GM19035 (cell line): Measurements from ENCODE around the gene HFE.
A peak's percentile ranks its signal among the peaks of the same experiment; 100 is the strongest.
"Not testable (repeated sequence)": the region's sequence is repeated elsewhere in the genome, so short reads cannot be mapped to it uniquely, and the experiment has no call there.

Experiments used
- ATAC-seq: cut with Tn5 transposase; IDR thresholded peaks from one replicate; pipeline ENCODE4 v1.9.1; 2021; ENCODE audit not compliant: unreplicated experiment

HFE gene

DNA sequence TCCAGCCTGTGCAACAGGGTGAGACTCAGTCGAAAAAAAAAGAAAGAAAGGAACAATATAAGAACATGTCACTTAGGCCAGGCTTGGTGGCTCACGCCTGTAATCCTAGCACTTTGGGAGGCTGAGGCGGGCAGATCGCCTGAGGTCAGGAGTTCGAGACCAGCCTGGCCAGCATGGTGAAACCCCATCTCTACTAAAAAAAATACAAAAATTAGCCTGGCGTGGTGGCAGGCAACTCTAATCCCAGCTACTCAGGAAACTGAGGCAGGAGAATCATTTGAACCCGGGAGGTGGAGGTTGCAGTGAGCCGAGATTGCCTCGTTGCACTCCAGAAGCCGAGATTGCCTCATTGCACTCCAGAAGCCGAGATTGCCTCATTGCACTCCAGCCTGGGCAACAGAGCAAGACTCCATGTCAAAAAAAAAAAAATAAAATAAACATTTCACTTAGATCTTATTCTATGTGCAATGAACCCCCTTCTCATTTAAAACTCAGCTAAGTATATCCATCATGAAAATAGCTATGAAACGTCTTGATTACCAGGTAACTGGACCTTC lies 28.7 kb upstream of the HFE start:
- ATAC-seq, result not testable (repeated sequence)

DNA sequence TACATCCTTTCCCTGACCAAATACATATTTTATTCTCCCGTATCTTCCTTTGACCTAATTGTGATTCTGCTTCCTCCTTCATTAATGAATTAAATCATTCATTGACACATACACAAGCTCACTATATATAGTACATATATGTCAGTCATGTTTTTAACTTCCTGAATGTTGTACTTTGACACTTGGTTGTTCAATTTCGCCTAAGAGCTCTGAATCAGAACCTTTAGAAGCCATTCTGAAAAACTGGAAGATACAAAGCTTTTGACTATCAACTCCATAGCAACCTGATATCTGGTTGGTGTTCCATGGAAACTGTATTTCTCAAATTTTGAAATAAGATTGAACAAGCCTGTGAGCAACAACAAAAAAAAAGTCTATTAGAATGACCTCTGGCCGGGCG lies 27.3 kb upstream of the HFE start:
- ATAC-seq, result no peak

DNA sequence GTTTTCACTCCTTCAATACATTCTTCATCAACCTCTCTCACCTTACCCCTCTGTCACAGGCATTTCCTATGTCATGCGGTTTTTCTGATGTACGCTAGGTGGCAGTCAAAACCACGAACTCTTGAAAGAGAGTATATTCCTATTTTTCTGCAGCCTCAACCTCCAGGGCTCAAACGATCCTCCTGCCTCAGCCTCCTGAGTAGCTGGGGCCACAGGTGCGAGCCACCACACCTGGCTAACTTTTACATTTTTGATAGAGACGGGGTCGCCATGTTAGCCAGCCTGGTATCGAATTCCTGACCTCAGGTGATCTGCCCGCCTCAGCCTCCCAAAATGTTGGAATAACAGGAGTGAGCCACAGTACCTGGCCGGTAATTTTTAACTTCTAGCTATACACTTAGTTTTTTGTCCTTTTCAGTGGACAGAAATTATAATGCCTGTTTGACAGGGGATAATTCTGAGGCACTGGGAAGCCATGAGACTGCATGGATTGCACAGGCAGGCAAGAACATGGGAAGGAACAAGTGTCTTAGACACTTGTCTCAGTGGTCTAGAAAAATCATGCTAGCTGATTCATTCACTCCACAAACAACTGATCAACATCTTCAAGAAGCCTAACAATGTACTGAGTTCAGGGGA lies 22.5 kb upstream of the HFE start:
- ATAC-seq, result peak; percentile 41

DNA sequence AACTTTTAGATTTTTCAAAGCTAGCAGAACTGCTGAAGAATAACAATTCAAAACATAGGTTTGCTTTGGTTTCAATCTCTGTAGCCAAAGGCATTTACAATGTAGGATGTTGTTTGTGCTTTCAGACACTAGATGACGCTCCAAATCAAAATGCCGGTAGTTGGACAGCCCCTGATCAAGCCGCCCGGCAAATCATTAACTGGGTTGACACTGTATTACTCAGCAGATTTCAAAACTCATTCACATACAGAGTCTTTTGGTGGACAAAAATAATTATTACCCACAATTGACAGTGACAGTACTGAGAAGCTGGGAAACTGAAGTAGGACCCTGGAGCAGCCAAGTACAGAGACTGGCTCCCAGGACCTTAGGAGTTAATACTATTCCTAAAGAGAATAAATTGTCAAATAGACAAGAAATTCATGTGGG lies 21.3 kb upstream of the HFE start:
- ATAC-seq, result peak; percentile 92

DNA sequence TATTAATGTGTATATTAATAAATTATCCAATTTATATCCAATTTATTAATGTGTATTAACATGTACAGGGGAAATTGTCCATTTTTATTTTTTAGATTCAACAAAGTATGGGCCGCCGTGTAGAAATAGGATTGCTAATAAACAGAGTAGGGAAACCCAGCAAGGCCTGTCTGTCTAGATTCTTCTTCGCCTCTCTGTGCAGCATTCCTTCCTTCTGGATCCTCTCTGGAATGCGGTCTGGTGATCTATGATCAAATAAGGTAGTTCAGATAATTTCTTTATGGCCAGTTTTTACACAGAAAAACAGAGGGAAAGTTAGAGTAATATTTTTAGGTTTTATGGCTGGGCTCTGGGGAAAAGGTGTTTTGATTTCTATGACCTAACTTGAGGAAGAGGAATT lies 19.9 kb upstream of the HFE start:
- no peak for ATAC-seq

DNA sequence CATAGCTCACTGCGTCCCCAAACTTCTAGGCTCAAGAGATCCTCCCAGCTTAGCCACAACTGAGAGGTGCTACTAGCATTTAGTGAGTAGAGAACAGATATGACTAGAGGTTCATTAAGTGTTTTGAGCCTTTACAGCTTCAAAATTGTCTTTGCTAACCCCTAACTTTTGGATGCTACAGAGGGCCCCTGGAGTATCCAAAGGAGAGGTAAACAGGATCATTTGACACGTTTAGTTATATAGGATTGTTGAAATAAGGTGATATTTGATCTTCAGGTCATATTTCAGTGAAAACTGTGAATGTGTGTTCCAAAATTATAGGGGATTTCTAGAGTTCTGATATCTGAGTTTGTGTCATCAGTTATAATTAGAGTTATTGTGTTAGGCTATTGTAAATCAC lies 19.2 kb upstream of the HFE start:
- no peak for ATAC-seq

DNA sequence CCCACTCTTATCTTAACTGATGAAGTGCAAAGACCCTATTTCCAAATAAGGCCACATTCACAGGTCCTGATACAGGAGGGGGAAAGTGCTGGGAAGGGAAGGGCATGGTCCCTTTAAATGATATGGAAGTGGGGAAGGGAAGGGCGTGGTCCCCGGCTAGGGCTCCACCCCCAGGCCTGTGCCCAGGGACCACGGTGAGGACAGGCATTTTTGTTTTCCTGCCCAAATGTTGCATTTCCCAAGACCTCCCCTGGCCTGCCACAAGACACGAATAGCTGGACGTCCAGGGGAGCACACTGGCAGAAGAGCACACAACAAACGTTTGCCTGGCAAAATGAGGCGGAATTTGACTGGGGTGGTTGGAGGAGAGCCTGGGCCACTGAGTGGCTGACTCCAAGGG lies 16.1 kb upstream of the HFE start:
- ATAC-seq, result no peak

DNA sequence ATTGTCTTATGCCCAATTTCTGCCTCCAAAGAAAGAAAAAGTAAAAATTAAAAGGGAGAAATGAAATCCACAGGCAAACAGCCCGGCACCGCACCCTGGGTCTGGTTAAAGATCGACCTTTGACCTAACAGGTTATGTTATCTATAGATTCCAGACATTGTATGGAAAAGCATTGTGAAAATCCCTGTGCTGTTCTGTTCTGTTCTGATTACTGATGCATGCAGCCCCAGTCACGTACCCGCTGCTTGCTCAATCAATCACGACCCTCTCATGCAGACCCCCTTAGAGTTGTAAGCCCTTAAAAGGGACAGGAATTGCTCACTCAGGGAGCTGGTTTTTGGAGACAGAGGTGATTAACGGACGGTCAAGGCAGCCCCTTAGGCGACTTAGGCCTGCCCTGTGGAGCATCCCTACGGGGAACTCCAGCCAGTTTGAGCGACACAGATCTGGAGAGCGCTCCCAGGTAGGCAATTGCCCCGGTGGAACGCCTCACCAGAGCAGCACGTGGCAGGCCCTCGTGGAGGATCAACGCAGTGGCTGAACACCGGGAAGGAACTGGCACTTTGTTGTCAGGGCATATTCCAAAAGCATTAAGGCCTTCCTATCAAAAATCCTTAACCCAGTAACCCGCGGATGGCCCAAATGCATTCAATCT lies 12.0 kb upstream of the HFE start:
- no peak for ATAC-seq

DNA sequence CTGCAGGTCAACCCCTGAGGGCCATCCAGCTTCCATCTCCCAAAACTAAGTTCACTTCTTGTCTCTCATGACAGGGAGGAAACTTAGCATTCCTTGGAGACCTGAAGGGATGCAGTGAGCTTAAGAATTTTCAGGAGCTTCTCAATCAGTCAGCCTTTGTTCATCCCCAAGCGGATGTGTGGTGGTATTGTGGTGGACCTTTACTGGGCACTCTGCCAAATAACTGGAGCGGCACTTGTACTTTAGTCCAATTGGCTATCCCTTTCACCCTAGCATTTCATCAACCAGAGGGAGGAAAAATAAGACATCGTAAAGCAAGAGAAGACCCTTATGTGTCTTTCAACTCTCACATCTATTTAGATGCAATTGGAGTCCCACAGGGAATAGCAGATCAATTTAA lies 9.2 kb upstream of the HFE start:
- not testable (repeated sequence) for ATAC-seq

DNA sequence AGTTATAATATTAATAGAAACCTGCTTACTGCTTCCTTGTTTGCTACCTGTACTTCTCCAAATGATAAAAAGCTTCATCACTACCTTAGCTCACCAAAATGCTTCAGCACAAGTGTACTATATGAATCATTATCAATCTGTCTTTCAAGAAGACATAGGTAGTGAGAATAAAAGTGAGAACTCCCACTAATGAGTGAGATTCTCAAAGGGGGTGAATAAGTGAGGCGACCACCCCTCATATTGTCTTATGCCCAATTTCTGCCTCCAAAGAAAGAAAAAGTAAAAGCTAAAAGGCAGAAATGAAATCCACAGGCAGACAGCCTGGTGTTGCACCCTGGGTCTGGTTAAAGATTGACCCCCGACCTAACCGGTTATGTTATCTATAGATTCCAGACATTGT lies 6.1 kb upstream of the HFE start:
- not testable (repeated sequence) for ATAC-seq

DNA sequence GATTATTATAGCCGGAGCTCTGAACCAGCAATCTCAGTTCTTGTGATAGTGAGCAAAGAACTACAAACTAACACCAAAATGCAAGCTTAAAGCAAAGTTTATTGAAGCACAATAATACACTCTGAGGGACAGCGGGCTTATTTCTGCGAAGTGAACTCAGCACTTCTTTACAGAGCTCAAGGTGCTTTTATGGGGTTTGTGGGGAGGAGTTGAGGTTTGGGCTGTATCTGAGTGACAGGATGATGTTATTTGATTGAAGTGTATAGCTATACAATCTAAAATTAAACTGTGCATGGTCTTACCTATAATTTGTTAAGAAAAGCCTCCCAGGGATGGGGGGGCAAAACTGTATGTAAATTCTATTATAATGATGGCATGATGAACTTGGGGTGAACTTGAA lies 1.0 kb upstream of the HFE start:
- no peak for ATAC-seq

DNA sequence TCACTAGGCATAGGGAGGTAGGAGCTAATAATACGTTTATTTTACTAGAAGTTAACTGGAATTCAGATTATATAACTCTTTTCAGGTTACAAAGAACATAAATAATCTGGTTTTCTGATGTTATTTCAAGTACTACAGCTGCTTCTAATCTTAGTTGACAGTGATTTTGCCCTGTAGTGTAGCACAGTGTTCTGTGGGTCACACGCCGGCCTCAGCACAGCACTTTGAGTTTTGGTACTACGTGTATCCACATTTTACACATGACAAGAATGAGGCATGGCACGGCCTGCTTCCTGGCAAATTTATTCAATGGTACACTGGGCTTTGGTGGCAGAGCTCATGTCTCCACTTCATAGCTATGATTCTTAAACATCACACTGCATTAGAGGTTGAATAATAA lies 1.1 kb downstream of the HFE start:
- no peak for ATAC-seq

DNA sequence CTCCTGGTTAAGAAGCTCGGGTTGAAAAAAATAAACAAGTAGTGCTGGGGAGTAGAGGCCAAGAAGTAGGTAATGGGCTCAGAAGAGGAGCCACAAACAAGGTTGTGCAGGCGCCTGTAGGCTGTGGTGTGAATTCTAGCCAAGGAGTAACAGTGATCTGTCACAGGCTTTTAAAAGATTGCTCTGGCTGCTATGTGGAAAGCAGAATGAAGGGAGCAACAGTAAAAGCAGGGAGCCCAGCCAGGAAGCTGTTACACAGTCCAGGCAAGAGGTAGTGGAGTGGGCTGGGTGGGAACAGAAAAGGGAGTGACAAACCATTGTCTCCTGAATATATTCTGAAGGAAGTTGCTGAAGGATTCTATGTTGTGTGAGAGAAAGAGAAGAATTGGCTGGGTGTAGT lies 2.0 kb downstream of the HFE start:
- no peak for ATAC-seq

DNA sequence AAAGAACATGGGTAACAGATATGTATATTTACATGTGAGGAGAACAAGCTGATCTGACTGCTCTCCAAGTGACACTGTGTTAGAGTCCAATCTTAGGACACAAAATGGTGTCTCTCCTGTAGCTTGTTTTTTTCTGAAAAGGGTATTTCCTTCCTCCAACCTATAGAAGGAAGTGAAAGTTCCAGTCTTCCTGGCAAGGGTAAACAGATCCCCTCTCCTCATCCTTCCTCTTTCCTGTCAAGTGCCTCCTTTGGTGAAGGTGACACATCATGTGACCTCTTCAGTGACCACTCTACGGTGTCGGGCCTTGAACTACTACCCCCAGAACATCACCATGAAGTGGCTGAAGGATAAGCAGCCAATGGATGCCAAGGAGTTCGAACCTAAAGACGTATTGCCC lies 5.2 kb downstream of the HFE start:
- no peak for ATAC-seq

DNA sequence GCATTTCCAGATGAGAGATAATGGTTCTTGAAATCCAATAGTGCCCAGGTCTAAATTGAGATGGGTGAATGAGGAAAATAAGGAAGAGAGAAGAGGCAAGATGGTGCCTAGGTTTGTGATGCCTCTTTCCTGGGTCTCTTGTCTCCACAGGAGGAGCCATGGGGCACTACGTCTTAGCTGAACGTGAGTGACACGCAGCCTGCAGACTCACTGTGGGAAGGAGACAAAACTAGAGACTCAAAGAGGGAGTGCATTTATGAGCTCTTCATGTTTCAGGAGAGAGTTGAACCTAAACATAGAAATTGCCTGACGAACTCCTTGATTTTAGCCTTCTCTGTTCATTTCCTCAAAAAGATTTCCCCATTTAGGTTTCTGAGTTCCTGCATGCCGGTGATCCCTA lies 6.8 kb downstream of the HFE start:
- no peak for ATAC-seq

DNA sequence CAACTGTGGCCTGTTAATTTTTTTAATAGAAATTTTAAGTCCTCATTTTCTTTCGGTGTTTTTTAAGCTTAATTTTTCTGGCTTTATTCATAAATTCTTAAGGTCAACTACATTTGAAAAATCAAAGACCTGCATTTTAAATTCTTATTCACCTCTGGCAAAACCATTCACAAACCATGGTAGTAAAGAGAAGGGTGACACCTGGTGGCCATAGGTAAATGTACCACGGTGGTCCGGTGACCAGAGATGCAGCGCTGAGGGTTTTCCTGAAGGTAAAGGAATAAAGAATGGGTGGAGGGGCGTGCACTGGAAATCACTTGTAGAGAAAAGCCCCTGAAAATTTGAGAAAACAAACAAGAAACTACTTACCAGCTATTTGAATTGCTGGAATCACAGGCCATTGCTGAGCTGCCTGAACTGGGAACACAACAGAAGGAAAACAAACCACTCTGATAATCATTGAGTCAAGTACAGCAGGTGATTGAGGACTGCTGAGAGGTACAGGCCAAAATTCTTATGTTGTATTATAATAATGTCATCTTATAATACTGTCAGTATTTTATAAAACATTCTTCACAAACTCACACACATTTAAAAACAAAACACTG lies 10.1 kb downstream of the HFE start:
- no peak for ATAC-seq

DNA sequence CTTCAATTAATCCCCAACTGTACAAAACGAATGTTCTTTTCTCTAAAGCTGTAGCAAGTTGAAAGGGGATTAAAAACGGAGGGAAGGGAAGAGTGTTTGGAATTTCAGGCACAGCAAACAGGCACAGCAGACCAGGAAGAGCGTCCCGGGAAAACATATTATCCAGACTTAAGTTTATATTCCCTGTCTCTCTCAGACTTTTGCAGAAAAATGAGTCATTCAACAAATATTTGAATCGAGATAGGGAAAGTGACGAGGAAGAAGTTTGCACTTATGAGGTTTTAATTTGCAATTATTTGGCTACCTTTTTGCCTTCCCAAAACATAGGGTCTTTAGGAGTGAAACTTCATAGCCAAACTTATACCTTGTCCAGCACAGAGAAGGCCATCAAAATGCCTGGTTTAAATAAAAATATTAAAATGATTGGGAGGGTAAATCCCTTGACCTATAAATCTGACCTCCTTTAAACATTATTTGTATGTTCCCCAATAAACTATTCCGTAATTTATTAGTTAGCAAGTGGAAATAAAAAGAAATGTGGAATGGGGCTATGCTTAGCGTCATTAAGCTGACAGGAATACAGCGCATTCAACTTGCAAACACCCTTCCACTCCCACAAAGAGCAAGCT lies 16.0 kb downstream of the HFE start:
- ATAC-seq, result peak; percentile 83

DNA sequence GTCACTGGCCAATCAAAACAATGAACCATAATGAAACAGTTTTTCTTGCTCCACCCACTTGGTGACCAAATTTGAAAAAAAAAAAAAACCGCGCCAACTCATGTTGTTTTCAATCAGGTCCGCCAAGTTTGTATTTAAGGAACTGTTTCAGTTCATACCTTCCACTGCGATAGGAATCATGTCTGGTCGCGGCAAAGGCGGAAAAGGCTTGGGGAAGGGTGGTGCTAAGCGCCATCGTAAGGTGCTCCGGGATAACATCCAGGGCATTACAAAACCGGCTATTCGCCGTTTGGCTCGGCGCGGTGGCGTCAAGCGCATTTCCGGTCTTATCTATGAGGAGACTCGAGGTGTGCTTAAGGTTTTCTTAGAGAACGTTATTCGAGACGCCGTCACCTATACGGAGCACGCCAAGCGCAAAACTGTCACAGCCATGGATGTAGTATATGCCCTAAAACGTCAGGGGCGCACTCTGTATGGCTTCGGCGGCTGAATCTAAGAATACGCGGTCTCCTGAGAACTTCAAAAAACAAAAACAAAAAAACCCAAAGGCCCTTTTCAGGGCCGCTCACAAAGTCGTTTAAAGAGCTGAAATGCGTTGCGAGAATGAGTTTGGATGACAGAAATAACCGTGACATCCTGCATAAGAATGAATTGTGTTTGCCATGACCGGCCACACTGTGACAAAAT lies 16.7 kb downstream of the HFE start:
- ATAC-seq, result peak; percentile 87

DNA sequence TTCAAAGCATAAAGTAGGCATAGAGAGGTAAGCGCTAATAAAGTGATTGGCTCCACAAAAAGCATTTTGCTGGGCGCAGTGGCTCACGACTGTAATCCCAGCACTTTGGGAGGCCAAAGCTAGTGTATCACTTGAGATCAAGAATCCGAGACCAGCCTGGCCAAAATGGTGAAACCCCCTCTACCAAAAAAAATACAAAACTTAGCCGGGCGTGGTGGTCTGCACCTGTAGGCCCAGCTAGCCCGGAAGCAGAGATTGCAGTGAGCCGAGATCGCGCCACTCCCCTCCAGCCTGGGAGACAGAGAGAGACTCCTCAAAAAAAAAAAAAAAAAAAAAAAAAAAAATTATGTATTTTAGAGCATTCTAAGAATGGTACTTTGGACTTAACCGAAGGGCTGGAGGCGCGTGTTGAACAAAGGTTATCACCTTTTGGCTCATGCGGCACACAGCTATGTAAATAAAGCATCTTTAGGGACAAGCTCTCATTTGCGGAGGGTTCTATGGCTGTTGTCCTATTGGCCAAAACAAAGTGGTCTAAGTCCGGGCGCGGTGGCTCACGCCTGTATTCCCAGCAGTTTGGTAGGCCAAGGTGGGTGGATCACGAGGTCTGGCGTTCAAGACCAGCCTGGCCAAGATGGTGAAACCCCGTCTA lies 17.4 kb downstream of the HFE start:
- peak; percentile 4 for ATAC-seq

DNA sequence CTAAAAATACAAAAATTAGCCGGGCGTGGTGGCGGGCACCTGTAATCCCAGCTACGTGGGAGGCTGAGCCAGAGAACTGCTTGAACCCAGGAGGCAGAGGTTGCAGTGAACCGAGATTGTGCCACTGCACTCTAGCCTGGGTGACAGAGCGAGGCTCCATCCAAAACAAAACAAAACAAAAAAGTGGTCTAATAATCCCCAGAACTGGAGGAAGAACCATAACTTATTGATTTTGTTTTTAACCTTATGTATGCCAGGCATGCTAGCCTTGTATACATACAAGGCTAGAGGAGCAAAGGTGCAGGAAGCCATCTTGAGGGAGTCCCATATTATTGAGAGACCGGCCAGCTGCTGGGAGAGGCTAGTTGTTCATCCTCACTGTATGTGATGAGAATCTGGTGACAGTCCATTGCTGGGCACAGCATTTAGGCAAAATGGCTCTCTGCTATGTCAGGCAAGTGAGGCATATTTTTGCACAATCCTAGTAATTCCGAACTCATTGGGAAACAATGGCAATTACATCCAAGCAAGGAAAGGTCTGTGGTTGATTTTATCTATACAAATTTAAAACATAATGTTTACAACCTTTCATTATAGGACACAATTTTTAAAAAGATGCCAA lies 18.0 kb downstream of the HFE start:
- ATAC-seq, result no peak
